Stimulated activated naive CD8-positive, alpha-beta T cell treated with anti-CD3 and anti-CD28 coated beads, Interleukin-15, Interleukin-2, amounts not matched to agents 100 U/mL and 50 U/mL, for 24 hours (primary cell): Measurements from ENCODE around the gene IL18BP.
A peak's percentile ranks its signal among the peaks of the same experiment; 100 is the strongest.

Experiments
- ATAC-seq: fragments of 150-1000 bp; cut with Tn5 transposase; one replicate; pipeline ENCODE4 v1.10.0; 2021
- DNase-seq: peaks from one replicate; pipeline ENCODE4 v3.0.0; 2021

Gene IL18BP

DNA sequence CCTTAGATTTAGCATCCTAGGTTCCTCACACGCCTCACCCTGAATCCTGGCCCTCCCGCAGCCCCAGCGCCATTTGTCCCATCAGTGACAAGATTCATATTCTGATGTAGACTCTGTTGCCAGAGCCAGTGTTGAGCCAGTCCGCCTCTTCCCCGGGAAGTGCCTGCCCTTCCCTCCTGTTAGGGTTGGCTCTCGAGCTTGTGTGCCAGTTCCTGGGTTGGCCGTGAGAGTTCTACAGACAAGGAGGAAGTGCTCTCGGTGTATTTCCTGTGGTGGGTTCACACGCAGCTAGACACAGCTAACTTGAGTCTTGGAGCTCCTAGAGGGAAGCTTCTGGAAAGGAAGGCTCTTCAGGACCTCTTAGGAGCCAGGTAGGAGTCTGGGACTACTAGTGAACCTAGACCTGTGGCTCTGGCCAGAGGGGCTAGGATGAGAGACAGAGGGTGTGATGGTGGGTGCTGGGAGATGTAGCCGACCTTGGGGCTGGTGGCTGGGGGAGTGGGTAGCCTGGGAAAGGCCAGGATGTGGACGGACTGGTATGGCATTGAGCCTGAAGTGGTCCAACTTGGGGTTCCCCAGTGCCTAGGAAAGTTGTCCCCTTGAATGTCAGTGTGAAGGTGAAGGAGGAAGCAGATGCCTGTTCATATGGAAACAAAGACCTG, at the start of gene IL18BP:
Gene IL18BP, plus strand, starts transcription at position 261 of the 662 bp plus-strand sequence. CDS start 1,076 bp downstream, outside the sequence.
- DNase-seq (no peak), ATAC-seq (no peak)

DNA sequence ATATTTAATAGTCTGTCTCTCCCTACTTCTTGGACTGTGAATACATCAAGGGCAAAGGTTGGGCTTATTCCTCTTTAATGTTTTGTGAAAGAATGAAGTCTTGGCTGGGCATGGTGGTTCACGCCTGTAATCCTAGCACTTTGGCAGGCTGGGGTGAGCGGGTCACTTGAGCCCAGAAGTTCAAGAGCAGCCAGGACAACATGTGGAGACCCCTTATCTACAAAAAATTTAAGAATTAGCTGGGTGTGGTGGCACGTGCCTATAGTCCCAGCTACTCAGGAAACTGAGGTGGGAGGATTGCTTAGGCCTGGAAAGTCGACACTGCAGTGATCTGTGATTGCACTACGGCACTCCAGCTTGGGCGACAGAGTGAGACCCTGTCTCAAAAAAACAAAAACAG, 49.7 kb upstream of the IL18BP start:
- ATAC-seq, result no peak

DNA sequence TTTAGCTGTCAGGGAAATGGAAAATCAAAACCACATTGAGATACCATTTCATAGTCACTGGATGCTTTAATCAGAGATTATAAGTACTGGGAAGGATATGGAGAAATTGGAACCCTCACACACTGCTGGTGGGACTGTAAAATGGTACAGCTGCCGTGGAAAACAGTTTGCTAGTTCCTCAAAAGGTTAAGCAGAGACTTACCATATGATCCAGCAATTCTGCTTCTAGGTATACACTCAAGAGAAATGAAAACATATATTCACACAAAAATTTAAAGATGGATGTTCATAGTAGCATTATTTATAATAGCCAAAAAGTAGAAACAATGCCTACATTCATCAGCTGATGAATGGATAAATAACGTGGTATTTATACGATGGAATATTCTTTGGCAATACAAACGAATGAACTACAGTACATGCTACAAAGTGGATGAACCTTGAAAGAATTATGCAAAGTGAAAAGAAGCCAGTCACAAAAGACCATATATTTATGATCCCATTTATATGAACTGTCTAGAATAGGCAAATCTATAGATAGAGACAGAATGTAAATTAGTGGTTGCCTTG, 46.9 kb upstream of the IL18BP start:
- DNase-seq, result no peak
- no peak for ATAC-seq

More for the DNA sequence above, 49.7 kb upstream of the IL18BP start:
- DNase-seq, result no peak

DNA sequence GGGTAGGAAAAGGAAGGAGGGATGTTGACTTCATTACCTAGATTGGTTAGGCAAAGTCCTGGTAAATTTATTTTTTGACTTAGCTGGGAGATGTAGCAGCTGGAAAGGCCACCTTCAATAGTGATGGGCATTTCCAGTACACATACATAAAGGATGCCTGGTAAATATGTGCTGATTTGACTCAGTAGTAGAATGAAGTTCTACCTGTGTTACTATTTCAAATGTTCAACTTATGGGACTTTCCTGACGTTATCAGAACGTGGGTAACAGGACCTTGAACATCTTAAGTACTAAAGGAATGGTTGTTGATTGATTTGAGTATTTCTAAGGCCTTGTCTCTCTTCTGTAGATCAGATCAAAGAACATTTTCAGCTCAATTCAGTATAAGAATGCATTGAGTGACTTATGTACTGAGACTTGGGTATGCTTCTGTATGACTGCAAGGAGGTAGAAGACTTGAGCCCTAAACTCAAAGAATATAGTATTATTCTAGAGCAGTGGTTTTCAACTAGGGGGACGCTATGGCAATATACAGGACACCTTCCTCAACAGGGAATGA, 42.7 kb upstream of the IL18BP start:
- no peak for ATAC-seq
- no peak for DNase-seq

DNA sequence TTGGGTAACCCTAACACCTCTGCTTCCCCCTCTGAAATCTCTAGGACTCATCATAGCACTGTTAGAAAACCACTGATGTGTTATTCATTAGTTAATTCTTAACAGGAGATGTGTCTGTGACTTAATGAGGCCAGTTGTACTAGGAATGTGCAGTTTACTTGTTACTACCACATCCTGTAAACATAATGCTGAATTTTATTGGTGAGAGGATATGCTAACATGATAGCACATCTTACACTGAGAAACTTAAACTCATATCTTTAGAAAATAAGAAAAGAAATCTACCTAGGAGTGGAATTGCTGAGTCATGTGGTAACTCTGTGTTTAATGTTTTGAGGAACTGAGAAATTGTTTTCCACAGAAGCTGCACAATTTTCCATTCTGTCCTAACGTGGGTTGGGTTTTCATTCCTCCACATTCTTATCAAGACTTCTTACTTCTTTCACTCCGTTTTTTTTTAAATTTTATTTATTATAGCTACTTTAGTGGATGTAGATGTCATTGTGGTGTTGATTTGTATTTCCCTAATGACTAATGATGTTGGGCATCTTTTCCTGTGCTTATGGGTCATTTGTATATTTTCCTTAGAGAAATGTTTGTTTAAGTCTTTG, 36.2 kb upstream of the IL18BP start:
- ATAC-seq, result peak; percentile 85
- no peak for DNase-seq

DNA sequence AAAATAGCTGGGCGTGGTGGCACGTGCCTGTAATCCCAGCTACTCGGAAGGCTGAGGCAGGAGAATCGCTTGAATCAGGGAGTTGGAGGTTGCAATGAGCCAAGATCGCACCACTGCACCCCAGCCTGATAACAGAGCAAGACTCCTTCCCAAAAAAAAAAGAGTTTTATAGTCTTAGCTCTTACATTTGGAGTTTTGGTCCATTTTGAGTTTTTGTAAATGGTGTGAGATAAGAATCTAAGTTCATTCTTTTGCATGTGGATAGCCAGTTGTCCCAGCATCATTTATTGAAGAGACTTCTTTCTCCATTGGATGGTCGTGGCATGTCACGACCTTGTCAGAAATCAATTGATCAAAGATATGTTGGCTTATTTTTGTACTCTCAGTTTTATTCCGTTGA, 35.2 kb upstream of the IL18BP start:
- ATAC-seq, result no peak
- no peak for DNase-seq

DNA sequence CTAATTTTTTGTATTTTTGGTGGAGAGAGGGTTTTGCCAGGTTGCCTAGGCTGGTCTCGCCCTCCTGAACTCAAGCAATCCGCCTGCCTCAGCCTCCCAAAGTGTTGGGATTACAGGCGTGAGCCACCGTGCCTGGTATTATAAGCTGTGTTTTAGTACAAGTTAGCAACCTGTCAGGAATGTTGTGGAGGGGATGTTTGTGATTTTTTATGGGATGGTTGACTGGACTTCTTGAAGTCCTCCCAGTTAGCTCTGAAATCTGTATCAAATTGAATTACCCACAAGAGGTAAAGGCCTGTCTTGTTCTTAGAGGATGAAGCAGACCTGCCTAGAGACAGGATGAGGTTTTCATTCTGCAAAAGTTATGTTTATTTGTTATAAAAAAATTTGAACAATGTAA, 34.1 kb upstream of the IL18BP start:
- ATAC-seq (no peak), DNase-seq (no peak)

DNA sequence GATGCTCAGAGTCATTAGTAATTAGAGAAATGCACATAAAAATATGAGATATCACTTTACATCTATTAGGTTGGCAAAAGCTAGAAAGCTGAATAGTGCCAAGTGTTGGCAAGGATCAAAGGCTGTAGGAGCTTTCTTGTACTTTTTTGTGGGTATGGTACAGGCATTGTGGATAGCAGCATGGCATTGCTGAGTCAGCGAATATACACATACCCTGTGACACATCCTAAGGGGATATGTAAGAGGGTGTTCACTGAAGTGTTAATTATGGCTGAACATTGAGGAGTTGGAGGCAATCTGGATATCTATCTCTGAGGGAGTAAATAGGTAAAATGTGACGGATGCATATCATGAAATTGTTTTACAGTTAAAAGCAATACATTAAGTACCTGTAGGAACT, 27.0 kb upstream of the IL18BP start:
- no peak for ATAC-seq
- no peak for DNase-seq

DNA sequence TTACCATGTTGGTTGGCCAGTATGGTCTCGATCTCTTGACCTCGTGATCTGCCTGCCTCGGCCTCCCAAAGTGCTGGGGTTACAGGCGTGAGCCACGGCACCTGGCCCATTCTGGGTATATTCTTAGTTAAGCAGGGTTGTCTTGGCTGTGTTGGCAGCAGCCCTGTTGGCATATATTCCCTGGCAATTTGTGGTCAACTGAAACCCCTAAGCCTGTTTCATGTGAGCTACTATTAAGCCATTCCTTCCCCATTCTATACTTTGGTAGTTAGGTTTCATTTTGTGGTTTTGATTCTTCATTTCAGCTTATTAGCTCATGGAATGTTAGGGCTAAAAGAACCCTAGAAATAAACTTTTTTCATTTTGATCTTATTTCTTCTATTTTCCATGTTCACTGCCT, 22.2 kb upstream of the IL18BP start:
- no peak for ATAC-seq
- DNase-seq, result no peak

DNA sequence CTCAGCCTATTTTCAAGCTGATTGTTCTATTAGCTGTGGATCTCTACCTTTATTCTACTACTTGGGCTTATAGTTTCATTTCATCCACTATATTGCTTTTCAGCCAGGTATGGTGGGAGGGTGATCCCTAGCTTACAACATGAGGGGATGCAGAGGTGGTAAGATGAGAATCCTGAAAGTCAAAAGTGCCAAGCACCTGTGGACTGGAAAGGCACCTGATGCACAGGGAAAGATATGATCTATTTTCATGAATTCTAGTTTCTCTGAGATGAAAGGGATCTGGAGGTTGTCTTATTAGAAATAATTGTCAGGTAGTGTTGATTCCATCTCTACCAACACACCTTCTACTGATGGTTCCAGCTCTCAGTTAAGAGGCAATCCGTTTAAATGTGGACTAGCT, 21.6 kb upstream of the IL18BP start:
- DNase-seq, result no peak

DNA sequence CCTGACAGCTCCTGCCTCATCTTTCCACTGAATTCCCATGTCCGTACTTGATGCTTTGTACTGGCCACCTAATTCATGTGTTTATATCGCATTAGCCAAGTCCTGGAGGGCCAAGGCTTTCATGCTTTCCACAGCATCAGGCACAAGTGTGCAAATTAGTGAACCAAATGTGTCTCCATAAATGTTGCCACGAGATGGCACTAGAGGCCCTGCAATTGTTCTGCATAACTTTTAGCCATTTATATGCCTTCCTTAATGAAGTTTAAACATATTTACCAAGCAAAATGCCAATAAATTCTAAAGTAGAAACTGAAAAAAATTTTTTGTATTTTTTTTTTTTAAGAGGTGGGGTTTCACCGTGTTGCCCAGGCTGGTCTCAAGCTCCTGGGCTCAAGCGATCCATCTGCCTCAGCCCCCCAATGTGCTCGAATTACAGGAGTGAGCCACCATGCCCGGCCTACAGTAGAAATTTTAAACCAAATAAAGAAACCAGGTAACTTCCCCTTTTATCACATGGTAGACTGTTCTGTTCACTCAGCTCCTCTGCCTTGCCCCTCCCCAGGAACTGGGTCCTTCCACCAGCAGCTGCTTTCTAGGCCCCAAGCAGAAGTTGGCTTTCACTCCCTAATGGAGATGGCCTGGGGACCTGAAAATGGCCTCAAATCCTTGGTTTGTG, 20.8 kb upstream of the IL18BP start:
- DNase-seq, result peak; percentile 56
- ATAC-seq, result peak; percentile 52

More for the DNA sequence above, 21.6 kb upstream of the IL18BP start:
- no peak for ATAC-seq

DNA sequence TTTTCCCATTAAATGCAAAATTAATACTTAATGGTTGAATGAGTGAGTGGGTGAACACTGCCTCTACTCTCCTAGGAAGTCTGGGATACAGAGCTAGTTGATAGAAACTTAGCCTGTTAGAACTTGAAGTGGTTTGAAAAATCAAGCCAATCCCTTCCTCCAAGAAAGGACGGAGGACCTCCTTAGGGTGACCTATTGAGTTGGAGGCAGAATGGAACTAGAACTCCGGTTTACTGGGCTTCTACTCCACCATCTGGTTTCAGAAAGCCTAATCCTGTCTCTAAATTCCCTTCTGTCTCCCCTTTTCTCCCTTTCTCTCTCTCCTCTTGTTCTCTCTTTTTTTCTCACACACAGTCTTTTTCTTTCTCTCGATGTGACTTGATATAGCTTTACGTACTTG, 19.6 kb upstream of the IL18BP start:
- ATAC-seq, result no peak
- no peak for DNase-seq

DNA sequence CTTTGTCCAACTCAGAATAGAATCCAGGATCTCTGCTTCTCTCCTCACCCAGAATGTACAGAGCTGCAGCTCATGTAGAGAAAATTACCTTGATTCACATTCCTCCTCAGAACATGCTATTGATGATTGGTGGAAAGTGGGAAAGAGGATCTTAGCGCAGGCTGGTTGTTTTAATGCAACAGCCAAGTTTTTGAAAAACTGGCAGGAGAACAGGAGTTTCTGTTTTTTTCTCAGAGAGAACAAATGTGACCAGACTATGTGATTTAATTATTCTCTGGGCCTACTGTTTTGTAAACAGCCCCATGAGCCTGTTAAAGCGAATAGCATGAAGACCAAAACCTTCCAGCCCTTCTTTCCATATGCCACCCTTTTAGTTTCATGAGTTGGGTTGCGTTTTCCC, 19.1 kb upstream of the IL18BP start:
- DNase-seq, result no peak
- no peak for ATAC-seq

DNA sequence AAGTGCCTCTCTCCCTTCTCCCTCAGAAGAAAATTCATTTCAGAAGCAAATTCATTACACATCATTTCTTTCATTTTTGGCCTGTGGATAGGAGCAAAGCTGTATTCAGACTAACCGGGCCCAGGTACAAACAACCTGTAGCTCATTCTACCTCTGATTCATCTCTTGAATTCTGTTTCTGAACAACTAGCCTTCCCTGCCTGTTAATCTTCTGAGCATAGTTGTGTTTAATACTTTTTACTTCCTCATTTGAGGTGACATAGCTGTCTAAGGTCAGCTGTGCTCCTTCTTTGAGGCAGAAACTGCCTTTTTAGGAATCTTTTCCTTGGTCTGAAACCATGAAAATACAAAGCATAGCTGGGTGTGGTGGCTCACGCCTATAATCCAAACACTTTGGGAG, 12.6 kb upstream of the IL18BP start:
- ATAC-seq (no peak), DNase-seq (no peak)

DNA sequence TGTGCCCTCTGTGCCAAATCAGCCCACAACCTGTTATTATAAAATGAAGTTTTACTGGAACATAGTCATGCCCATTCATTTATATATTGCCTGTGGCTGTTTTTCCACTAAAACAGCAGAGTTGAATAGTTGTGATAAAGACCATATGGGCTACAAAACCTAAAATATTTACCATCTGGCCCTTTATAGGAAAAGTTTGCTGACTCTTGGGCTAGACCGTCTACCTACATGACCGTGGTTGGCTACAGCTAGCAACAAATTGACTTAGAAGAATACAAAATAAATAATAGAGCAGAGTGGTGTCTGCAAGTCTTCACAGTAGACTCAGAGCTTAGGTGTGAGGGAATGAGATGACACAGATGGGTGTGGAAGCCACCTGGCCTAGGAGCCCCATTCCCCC, 11.2 kb upstream of the IL18BP start:
- DNase-seq (no peak), ATAC-seq (no peak)

DNA sequence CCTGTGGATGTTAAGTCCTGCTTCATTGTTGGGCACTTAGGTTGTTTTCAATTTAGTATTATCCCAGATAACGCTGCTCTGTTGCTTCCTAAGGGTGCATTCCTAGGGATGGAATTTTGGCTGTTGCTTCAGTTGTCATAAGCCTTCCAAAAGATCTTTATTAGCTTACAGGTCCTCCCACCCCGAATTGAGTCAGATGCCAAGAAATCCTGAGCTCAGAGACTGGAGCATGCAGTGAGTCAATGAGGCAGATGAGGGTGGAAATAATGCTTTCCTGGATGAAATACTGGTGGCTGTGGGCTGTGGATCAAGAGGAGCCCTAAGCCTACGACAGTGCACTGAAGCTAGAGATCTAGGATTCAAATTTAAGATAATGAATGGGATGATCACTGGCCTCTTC, 10.7 kb upstream of the IL18BP start:
- DNase-seq, result no peak
- ATAC-seq, result no peak

DNA sequence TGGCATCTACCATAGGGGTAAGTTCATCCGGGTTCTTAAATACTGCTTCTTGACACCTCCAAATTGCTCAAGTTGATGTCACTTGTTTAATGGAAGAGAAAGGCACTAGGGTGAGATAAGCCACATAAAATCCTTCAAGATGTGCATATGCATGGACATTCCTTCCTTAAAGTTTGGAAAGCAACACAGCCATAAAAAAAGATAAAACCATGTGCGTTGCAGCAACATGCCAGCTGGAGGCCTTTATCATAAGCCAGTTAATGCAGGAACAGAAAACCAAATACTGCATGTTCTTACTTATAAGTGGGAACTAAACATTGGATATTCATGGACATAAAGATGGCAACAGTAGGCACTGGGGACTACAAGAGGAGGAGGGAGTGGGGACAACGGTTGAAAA, 8.0 kb upstream of the IL18BP start:
- DNase-seq (no peak), ATAC-seq (no peak)

DNA sequence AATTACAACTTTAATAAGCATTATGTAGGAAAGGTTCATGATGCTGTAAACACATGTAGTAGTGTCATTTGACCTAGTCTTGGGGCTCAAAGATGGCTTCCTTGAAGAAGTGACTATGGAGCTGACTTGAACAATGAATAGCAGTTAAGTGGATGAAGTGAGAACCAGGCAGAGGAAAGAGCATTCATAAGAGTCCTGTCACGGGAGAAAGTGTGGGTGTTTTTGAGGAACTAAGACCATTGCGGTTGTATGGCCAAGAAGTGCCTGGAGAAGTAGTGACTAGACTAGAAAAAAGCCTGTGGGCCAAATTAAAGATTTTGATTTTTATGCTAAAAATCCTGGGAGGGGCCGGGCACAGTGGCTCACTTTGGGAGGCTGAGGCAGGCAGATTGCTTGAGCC, 7.2 kb upstream of the IL18BP start:
- peak; percentile 23 for ATAC-seq
- no peak for DNase-seq

DNA sequence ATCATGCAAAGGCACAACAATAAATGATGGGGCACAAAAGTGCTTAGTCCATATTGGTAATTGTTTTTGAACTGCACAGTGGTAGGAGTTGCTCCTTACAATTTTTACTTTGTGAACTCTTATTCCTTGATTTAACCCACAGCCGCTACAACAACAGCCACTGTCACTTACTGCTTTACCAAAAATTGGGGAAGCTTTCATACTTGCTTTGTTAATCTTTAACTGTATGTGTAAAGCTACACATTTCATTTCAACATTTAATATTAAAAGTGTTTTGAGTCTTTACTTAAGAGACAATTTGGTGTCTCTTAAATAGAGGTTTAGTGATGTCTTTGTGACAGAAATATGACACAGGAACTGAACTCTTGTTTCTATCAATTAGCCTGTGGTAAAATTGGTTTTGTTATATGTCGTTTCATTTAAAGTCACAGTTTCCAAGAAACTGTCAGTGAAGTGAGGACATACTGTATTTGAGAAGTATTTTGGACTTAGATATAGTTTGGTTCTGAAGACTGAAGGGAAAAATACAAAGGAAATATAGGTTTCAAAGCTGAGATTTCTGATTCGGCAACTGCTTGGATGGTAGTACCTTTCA, 6.5 kb upstream of the IL18BP start:
- no peak for DNase-seq

DNA sequence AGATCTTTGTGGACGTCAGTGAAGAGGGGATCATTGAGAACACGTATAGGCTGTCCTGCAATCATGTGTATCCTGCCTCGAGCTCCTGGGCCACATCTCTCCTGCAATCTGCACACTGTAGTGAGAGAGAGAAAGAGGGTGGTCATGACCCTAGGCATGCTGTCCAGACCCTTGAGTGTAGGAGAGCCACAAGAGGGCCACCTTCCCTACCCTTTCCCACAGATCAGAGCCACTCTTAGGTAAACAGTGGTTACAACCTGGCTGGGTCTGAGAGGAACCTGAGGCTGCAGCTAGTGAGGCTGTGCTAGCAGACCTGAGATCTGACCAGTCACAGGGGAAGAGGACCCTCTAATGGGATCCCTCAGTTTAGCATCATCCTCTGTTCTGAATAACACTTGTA, 3.9 kb upstream of the IL18BP start:
- DNase-seq (no peak), ATAC-seq (no peak)

More for the DNA sequence above, 6.5 kb upstream of the IL18BP start:
- ATAC-seq, result no peak

DNA sequence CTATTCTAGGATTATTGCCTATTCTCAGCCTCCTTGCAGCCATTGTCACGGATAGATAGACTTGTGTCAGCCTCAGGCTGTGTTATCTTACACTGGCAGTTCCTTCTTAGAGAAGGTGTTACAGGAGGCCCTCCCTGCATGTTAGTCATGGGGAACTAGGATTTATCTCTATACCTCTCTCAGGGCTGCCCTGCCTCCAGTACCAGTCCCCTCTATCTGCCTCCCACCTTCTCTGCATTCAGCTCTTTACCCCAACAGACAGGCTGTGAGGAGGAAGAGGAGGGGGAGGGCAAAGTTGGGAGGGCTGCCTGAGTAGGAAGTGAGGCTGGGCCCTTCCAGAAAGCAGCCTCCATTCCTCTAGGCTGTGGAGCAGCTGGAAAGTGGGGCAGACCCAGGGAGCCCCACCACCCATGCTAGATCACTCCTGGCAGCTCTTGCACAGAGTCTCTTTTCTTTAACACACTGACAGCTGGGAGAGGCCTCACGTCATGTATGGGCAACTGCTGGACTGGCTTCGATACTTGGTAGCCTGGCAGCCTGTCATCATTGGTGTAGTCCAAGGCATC, 2.9 kb upstream of the IL18BP start:
- no peak for DNase-seq
- ATAC-seq, result no peak

DNA sequence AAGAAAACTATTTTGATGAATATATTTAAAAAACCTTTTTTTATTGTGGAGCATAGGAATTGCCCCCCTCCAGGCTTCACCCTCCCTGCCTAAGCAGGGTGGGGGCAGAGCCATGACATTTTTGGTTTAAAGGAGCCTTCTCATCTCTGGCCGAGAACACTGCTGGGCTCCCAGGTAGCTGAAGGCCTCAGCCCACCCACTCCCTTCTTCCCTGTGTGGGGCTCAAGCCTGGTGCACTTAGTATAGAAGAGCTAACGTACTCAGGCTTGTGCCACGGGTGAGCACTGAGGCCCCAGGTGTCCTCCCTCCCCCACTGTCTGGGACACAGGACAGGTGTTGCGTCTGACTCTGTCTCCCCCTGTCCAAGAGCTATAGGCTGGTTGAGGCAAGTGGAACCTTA, 2.2 kb upstream of the IL18BP start:
- no peak for ATAC-seq
- no peak for DNase-seq
